CD4-positive, alpha-beta T cell treated with Interleukin-12 subunit alpha and Interleukin-12 subunit beta, for 1 hour (primary cell): ENCODE measurements around the gene ROMO1.

Experiments
- DNase-seq: peaks from one replicate; pipeline ENCODE4 v3.0.0-alpha.2; 2020

Gene ROMO1

GRCh38 chr20:35699127-35699956 lies at the start of gene ROMO1, which contains the start of gene NFS1:
Gene ROMO1, plus strand, starts transcription at chr20:35699405. Its CDS starts 228 bp downstream, at chr20:35699633.
Gene NFS1, minus strand, starts transcription at chr20:35699352. Its CDS starts 64 bp downstream, at chr20:35699288.
- peak; percentile 89 for DNase-seq

GRCh38 chr20:35650632-35651031 lies 48.6 kb upstream of the ROMO1 start:
- DNase-seq, result no peak

- DNase-seq, result no peak
Observed at GRCh38 chr20:35651958-35652357, 47.2 kb upstream of the ROMO1 start.

DNA sequence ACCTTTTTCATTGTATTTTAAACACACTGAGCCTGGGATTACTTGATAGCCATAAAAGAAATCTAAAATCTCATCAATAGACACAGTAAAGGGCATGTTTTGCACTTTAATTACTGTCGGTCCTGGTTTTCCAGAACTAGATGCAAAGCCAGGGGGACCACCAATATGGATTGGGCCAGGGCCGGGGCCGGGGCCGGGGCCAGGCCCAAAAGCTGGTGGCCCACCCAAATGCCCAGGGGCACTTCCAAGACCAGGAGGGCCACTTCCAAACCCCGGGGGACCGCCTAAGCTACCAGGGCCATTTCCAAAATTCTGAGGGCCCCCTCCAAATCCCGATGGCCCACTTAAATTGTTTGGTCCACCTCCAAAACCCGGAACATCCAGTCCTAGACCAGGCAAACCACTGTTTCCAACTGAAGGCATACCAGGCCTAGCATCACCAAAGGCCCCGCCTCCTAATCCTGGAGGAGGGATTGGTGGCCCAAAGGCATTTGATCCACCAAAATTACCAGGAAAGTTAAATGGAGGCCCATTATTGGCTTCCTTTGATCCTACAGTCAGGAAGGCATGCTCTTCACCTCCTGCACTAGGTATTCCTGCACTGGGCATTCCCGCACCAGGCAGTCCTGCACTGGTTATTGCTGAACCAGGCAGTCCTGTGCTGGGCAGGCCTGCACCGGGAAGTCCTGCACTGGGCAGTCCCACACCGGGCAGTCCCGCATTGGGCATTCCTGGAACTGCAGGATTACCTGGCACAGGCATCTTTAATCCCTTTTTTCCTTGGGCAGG lies 46.4 kb upstream of the ROMO1 start:
- DNase-seq, result no peak

DNA sequence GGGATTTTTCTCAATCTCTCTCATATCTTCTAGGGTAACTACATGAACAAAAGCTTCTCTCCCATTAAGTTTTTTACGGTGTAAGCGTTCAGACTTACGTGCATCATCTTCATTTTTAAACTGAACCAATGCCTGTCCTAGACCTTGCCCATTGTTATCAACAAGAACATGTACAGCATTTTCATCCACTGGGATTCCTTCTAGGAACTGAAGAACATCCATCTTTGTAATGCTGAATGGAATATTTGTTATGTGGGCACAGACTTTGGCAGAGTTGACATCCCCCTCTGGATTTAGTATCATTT lies 45.8 kb upstream of the ROMO1 start:
- no peak for DNase-seq

GRCh38 chr20:35653893-35654292 lies 45.3 kb upstream of the ROMO1 start:
- DNase-seq, result no peak

DNA sequence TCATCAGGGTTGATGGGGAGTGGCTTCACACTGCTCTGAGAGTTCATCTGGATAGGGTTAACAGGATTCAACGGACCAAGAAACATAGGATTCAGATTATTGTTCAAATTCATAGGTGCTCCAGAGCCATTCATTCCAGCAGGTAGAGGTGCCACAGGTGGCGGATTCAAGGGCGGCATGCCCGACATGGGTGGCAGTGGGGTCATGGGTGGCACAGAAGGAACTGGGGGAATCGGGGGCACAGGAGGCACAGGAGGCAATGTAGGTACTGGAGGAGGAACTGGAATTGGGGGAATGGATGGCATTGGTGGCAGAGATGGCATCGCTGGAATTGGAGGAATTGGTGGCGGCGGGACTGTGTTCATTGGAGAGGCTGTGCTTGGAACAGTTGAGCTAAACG lies 44.8 kb upstream of the ROMO1 start:
- DNase-seq, result no peak

DNA sequence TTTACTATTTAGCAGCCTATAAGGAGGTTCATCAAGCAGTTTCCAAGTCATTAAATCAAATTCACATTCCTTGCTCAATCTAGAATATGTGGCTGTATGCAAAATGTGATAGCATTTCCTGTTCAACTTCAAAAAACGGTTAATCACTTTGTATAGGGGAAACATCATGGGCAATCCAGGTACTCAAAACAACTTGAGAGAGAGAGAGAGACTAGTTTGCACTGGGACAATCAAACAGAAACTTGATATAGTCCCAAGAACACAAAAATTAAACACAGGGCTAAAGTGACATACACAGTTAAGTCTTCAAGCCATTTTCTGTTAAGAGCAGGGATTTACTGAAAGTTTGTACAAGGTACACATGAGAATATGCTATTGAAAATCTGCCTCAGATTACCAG lies 41.9 kb upstream of the ROMO1 start:
- DNase-seq, result no peak

GRCh38 chr20:35660122-35660937 lies 38.9 kb upstream of the ROMO1 start:
- DNase-seq, result no peak

- no peak for DNase-seq
Observed at GRCh38 chr20:35661053-35661452, 38.2 kb upstream of the ROMO1 start.

DNA sequence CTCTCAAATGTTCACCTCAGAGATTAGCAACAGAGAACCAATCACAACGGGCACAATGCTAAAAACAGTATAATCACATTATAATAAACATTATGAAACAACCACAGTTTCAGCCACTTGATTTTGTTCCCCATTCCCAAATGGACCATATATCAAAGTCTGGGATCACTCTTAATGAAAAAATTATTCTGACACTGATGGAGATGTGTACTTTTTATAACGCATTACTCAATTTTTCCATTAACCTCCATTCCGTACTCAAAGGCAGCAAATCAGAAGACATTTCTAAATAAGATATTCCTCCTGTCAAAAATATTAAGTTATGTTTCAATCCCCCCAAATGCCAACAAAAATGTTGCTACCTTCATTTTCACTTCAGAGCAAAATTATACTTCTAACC lies 37.3 kb upstream of the ROMO1 start:
- DNase-seq, result no peak

DNA sequence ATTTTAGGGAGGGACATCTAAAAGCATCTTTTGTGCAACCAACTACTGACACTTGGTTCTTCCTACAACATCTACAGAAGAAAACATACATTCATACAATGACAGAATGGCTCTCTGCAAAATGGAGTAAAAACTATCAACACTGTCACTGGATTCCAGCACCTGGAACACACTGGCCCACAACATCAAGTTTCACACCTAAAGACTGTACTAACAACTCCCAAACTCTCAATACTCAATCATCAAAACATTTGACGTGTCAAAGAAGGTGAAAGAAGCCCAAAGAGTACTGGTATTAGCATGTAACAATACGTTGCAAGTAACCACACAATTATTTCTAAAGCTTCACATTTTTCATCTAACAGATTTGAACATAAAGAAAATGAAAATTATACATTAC lies 36.7 kb upstream of the ROMO1 start:
- no peak for DNase-seq

DNA sequence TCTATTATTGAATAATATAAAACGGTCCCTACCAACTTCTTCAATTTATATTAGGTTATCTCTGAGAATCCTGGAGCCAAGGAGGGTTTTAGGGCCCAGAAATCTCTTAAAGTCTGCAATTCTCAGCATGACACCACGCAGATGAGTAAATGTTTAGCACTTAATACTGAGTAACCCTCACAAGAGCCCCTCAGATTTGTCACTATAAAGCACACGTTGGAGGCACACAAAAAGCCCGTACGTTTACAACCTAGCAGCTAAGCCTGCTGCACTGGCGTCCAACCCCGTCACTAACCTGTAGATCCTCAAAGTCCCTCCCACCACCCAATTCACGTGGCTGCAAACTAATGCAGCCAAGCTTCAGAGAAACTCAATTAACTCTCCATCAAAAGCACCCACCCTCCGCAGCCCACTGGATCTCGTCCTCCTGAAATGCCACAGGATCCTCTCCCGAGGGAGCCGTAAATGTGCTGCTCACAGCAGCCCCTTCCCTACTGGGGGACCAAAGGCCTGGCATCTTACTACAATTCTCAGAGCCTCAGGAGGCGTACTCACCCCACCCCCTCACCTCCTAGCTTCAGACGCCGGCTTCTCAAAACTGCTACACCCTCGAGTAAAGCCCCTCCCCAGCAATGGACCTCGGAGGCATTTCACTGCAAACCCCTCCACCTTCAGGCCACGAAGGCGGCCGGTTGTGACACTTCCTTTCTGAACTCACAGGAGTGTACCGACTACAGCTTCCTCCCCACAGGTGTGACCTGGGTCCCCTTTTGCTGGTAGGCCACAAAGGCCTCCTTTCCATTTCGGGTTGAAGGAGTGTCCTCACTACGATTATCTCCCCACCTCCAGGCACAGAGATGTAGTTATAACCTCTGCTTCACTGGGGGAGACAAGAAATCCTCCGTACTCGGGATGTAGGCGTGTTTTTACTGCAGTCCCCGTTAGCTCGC lies 35.4 kb upstream of the ROMO1 start:
- DNase-seq, result peak; percentile 74

DNA sequence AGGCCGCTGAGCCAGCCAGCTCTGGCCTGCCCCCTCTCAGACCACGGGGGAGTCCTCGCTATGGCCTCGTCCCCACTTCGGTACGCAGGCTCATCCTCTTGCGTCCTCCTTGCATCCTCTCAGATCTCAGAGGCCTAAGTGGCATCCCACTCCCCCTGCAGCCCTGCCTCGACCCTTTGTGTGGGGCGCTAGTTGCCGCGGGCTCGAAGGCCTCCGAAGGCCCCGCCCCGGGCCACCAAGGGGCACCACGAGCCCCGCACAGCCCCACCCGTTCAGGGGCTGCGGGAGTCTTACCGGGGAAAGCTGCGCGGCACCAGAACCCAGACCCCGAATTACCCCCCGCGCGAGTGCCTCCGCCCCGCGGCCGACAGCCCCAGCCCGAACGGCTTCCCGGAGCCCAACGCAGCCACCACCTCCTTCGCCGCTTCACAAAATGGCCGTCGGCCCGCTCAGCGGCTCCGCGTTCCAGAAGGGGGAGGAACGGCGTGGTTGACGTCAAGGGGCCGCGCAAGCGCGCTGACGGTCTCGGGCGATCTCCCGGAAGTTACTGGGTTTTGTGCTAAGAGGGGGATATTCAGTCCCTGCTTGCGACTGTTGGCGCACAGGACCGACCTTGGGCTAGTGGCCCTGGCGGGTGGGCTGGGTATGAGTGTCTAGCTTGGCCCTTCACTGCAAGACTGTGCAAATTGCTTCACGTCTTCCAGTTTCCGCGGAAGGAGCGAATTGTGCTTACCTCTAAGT lies 34.6 kb upstream of the ROMO1 start, which contains the start of the genes CPNE1 and RBM12:
Gene CPNE1, minus strand, starts transcription at position 435 of the 741 bp plus-strand sequence. CDS start 31,977 bp downstream, outside the sequence.
Gene RBM12, minus strand, starts transcription at position 435 of the 741 bp plus-strand sequence. CDS start 9,578 bp downstream, outside the sequence.
- DNase-seq, result peak; percentile 94

- DNase-seq, result no peak
Observed at GRCh38 chr20:35665949-35666288, 33.3 kb upstream of the ROMO1 start.

GRCh38 chr20:35669221-35669620 lies 30.0 kb upstream of the ROMO1 start:
- no peak for DNase-seq

DNA sequence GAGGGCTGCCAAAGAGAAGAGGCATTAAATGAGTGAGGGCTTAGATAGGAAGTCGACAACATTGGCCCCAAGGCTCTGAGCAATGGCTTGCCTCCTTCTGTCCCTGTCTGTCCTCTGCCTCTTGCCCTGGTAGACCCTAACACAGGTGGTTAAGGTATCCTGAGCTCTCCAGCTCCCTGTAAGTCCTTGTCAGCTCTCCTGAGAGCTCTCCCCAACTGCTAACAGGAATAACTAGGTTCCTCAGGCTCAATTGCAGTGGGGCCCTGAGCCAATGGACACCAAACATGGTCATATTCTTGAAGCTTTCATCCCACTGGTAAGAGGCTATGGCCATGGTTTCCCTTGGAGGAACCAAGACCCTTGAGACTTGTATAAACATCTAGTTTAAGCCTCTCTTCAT lies 29.5 kb upstream of the ROMO1 start:
- DNase-seq, result no peak

- DNase-seq, result no peak
Observed at GRCh38 chr20:35673884-35674283, 25.3 kb upstream of the ROMO1 start.

DNA sequence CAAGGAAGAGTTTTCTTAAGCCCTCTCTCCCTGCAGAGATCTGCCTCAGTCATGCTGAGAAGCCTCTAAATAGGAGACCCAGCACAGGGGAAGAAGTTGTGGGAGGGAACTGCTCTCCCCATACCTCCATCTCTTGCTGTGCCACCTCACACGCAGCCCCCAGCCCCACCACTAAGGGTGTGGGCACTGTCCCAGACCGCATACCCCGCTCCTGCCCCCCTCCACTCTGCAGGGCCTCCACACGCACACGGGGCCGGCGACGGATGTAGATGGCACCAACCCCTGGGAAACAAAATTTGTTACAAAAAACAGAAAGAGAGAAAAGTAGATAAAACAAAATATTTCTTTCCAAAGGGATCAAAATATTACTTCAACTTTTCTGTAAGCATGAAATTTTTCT lies 24.3 kb upstream of the ROMO1 start:
- no peak for DNase-seq

- no peak for DNase-seq
Observed at GRCh38 chr20:35680452-35681183, 18.6 kb upstream of the ROMO1 start.

DNA sequence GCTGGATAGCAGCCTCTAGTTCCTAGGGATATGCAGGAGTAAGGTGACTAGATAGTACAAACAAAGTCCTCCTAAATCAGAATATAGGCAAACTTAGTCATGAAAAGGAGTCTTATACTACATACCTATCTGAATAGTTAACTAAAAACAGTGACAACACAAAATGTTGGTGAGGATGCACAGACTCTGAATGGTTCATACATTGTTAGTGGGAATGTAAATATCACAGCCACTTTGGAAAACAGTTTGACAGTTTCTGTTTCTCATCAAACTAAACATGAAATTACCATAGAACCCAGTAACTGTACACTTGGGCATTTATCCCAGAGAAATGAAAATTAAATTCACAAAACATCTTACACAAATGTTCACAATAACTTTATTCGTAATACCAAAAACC lies 17.2 kb upstream of the ROMO1 start:
- DNase-seq, result no peak
